Loucy (cell line): ENCODE data around the gene MTX2.

ENCODE experiments used
- EZH2phosphoT487 ChIP-seq: fragments of 200-600 bp; IDR thresholded peaks from 2 replicates; pipeline ENCODE4 v1.6.1; 2018; ENCODE audit warnings: antibody characterized with exemption, mild to moderate bottlenecking, moderate library complexity, borderline replicate concordance
- TF ChIP-seq, protein P1 (sequence below): fragments of 200-600 bp; sonication (generic); conservative IDR thresholded peaks from 2 replicates; pipeline ENCODE4 v1.5.1; 2014; ENCODE audit warnings: mild to moderate bottlenecking, antibody characterized with exemption, low read length

DNA sequence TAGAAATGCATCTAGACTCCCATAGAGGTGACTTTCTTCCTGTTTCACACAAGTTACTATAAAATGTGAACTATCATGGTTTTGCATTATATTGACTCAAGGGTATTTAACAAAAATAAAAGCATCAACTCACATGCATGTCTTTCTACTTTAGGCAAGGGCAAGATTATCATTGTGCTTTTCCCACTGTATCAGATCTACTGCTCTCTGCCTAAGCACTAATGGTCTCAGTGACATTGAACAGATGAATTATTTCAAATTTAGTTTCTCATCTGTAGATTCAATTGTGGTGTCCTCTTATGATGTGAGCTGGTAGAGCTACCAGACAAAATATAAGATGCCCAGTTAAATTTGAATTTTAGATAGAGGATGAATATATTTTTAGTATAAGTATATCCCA, 113.9 kb downstream of the MTX2 start:
- TF ChIP-seq, protein P1, sequence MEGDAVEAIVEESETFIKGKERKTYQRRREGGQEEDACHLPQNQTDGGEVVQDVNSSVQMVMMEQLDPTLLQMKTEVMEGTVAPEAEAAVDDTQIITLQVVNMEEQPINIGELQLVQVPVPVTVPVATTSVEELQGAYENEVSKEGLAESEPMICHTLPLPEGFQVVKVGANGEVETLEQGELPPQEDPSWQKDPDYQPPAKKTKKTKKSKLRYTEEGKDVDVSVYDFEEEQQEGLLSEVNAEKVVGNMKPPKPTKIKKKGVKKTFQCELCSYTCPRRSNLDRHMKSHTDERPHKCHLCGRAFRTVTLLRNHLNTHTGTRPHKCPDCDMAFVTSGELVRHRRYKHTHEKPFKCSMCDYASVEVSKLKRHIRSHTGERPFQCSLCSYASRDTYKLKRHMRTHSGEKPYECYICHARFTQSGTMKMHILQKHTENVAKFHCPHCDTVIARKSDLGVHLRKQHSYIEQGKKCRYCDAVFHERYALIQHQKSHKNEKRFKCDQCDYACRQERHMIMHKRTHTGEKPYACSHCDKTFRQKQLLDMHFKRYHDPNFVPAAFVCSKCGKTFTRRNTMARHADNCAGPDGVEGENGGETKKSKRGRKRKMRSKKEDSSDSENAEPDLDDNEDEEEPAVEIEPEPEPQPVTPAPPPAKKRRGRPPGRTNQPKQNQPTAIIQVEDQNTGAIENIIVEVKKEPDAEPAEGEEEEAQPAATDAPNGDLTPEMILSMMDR = no peak
- TF ChIP-seq EZH2phosphoT487 = no peak
